WTC11 (cell line): ENCODE results near the gene CXCR5. TPM values are rescaled to one million over a fixed set of nuclear protein-coding genes. Genes with fewer than 3 reads are reported as not detected.

Experiments
- ATAC-seq: fragments of 200-7000 bp; cut with Tn5 transposase; 2 replicates; pipeline ENCODE4 v1.10.0; 2021; ENCODE audit warnings: mild to moderate bottlenecking, moderate library complexity
- CTCF ChIA-PET: fragments of 300-600 bp; sonication (Branson Sonifier 250); formaldehyde crosslinking; loops from one replicate; lab custom pipeline; 2021; ENCODE audit warnings: antibody characterized with exemption; lab: Charles Lee
- POLR2A ChIA-PET: fragments of 350-600 bp; sonication (Branson Sonifier 250); formaldehyde crosslinking; loops from one replicate; lab custom pipeline; 2021; ENCODE audit warnings: antibody characterized with exemption; lab: Charles Lee
- DNase-seq: peaks from one replicate; pipeline ENCODE4 v3.0.0; 2021; ENCODE audit warnings: low spot score
- H3K27ac Mint-ChIP-seq: 2 replicates; pipeline ENCODE4 v1.8.0; 2021; ENCODE audit warnings: mixed read lengths
- H3K27me3 Mint-ChIP-seq: 2 replicates; pipeline ENCODE4 v1.8.0; 2021; ENCODE audit warnings: low read depth, mild to moderate bottlenecking, moderate library complexity, mixed read lengths
- H3K36me3 Mint-ChIP-seq: 2 replicates; pipeline ENCODE4 v1.8.0; 2021; ENCODE audit warnings: mixed read lengths
- H3K4me1 Mint-ChIP-seq: 2 replicates; pipeline ENCODE4 v1.8.0; 2022; ENCODE audit warnings: mixed read lengths
- H3K4me3 Mint-ChIP-seq: 2 replicates; pipeline ENCODE4 v1.8.0; 2021; ENCODE audit warnings: mild to moderate bottlenecking, moderate library complexity, mixed read lengths
- H3K9me3 Mint-ChIP-seq: 2 replicates; pipeline ENCODE4 v1.8.0; 2021; ENCODE audit warnings: mixed read lengths
- ATF2 ChIP-seq: sonication (generic); formaldehyde crosslinking; IDR thresholded peaks from 2 replicates; pipeline ENCODE4 v1.8.1; 2022; ENCODE audit warnings: low read depth, missing genetic modification reagents, borderline replicate concordance
- ATF3 ChIP-seq: sonication (generic); formaldehyde crosslinking; conservative IDR thresholded peaks from 2 replicates; pipeline ENCODE4 v1.8.1; 2022; ENCODE audit warnings: mild to moderate bottlenecking, missing genetic modification reagents
- ATF6 ChIP-seq: sonication (generic); formaldehyde crosslinking; IDR thresholded peaks from 2 replicates; pipeline ENCODE4 v1.8.1; 2023; ENCODE audit warnings: mild to moderate bottlenecking, missing genetic modification reagents
- CDX4 ChIP-seq: fragments of 250-450 bp; sonication (Bioruptor Pico); IDR thresholded peaks from 2 replicates; pipeline ENCODE4 v1.9.0; 2021; ENCODE audit warnings: moderate library complexity, mild to moderate bottlenecking, inconsistent platforms, borderline replicate concordance
- CREB1 ChIP-seq: sonication (generic); formaldehyde crosslinking; IDR thresholded peaks from 2 replicates; pipeline ENCODE4 v1.8.0; 2023; ENCODE audit warnings: mild to moderate bottlenecking, missing genetic modification reagents
- CREM ChIP-seq: sonication (generic); formaldehyde crosslinking; IDR thresholded peaks from 2 replicates; pipeline ENCODE4 v1.8.1; 2022; ENCODE audit warnings: mild to moderate bottlenecking, missing genetic modification reagents, moderate library complexity
- EMX1 ChIP-seq: fragments of 250-450 bp; sonication (Bioruptor Pico); IDR thresholded peaks from 2 replicates; pipeline ENCODE4 v1.8.0; 2021; ENCODE audit warnings: mild to moderate bottlenecking
- ETV6 ChIP-seq: sonication (generic); formaldehyde crosslinking; IDR thresholded peaks from 2 replicates; pipeline ENCODE4 v1.8.1; 2022; ENCODE audit warnings: mild to moderate bottlenecking, missing genetic modification reagents
- GABPB1 ChIP-seq: sonication (generic); formaldehyde crosslinking; IDR thresholded peaks from 2 replicates; pipeline ENCODE4 v1.8.1; 2023; ENCODE audit warnings: mild to moderate bottlenecking, missing genetic modification reagents
- GRHL2 ChIP-seq: fragments of 250-450 bp; sonication (Bioruptor Pico); IDR thresholded peaks from 2 replicates; pipeline ENCODE4 v1.8.0; 2022; ENCODE audit warnings: mild to moderate bottlenecking, moderate library complexity; ENCODE audit not compliant: insufficient replicate concordance, severe bottlenecking
- RELA ChIP-seq: sonication (generic); formaldehyde crosslinking; IDR thresholded peaks from 2 replicates; pipeline ENCODE4 v1.8.1; 2022; ENCODE audit warnings: missing genetic modification reagents, mild to moderate bottlenecking, borderline replicate concordance
- USF1 ChIP-seq: sonication (generic); formaldehyde crosslinking; IDR thresholded peaks from 2 replicates; pipeline ENCODE4 v1.8.0; 2022; ENCODE audit warnings: mild to moderate bottlenecking, missing genetic modification reagents
- ZNF281 ChIP-seq: sonication (generic); formaldehyde crosslinking; IDR thresholded peaks from 2 replicates; pipeline ENCODE4 v1.8.0; 2023; ENCODE audit warnings: mild to moderate bottlenecking, missing genetic modification reagents
- ZNF423 ChIP-seq: fragments of 250-450 bp; sonication (Bioruptor Pico); IDR thresholded peaks from 2 replicates; pipeline ENCODE4 v2.1.2; 2022; ENCODE audit warnings: mild to moderate bottlenecking, moderate library complexity
- total RNA-seq: library from RNA; stranded (reverse); gene quantifications from 3 replicates; pipeline ENCODE4 v1.2.3, GENCODE V29; 2021

The CXCR5 gene
- total RNA-seq, 1 experiment from 2014 or later: 0.07 TPM

- no peak for TF ChIP-seq ZNF423 (CRISPR knock-in tag)
- TF ChIP-seq EMX1 (CRISPR knock-in tag): no peak
These were observed 16.1 kb downstream of the CXCR5 start (continued) for GRCh38 chr11:118899706-118900360.

- Mint-ChIP-seq H3K4me3 (no peak overlapping the region), H3K27ac (peak overlapping the region; percentile 45; the same call in 1 of the 2 replicates)
- ATAC-seq: no peak
These were observed 17.1 kb downstream of the CXCR5 start for GRCh38 chr11:118900535-118901384.

More at GRCh38 chr11:118900535-118901384, 17.1 kb downstream of the CXCR5 start:
- no peak for DNase-seq
- no peak for TF ChIP-seq CREB1 (CRISPR knock-in tag)
- TF ChIP-seq CDX4 (CRISPR knock-in tag): no peak
- no peak for TF ChIP-seq CREM
- TF ChIP-seq RELA (CRISPR knock-in tag): no peak
- TF ChIP-seq ETV6 (CRISPR knock-in tag): no peak
- TF ChIP-seq ATF3: no peak
- TF ChIP-seq GRHL2 (CRISPR knock-in tag): no peak
- no peak for TF ChIP-seq ZNF281 (CRISPR knock-in tag)
- TF ChIP-seq GABPB1 (CRISPR knock-in tag): no peak
- TF ChIP-seq EMX1 (CRISPR knock-in tag): no peak
- TF ChIP-seq ATF6 (CRISPR knock-in tag): no peak
- TF ChIP-seq ATF2 (CRISPR knock-in tag): no peak
- no peak for TF ChIP-seq USF1 (CRISPR knock-in tag)
- ChIA-PET POLR2A (no interaction called here), CTCF (no interaction called here)
- no peaks in the 10 kb centered on the region for H3K27me3 Mint-ChIP-seq
- H3K9me3 Mint-ChIP-seq: no peaks in the 10 kb centered on the region
- H3K36me3 Mint-ChIP-seq: peaks cover 28% of the 10 kb centered on the region
- peaks cover 27% of the 10 kb centered on the region for H3K4me1 Mint-ChIP-seq
